ENCODE results near the gene CDC40.
"Not testable (repeated sequence)": the region's sequence is repeated elsewhere in the genome, so short reads cannot be mapped to it uniquely, and the experiment has no call there.

The CDC40 gene

DNA sequence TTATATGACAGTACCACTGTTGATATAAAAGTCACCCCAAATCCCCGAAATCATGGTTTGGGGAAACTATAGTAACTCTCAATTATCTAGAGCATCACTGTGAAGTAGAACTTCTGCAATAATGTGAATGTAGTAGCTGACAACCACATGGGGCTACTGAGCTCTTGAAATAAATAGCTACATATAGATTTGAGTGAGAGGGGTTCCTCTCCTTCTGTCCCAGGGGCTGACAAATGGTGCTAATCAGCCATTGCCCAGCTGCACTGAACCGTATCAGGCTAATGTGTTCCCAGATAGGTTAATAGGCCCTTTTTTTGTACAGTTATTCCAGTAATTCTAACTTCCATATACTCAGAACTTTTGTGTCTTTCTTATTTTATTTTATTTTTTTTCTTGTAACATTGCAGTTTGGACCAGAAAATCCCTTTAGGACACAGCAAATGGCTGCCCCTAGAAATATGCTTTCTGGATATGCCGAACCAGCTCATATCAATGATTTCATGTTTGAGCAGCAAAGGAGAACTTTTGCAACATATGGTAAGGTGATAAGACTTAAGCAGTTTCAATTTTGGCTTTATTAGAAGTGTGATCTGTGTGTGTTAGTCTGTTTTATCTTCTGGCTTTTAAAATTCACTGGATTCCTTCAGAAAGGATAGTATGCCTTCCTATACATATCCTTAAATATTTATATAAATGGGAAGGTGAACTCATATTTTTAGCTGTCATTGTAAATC is 21.1 kb downstream of the CDC40 start:
- DNase-seq, result no peak

DNA sequence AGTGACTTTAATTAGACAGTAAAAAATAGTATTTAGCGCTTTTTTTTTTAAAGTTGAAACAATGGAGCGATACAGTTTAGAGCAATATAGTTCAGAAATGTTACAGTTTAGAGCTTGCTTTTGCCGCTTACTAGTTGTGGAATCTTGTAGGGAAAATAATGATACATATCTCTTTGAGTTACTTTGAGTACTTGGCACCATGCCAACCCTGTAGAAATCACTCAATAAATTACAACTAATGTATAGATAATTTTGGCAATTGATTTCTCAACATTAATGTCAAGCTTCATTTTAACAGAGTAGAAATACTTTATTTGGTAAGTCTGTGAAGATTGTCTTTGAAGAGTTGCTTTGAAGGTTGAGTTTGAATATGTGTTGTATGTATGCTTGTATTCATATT is 27.4 kb downstream of the CDC40 start:
- DNase-seq, result no peak

DNA sequence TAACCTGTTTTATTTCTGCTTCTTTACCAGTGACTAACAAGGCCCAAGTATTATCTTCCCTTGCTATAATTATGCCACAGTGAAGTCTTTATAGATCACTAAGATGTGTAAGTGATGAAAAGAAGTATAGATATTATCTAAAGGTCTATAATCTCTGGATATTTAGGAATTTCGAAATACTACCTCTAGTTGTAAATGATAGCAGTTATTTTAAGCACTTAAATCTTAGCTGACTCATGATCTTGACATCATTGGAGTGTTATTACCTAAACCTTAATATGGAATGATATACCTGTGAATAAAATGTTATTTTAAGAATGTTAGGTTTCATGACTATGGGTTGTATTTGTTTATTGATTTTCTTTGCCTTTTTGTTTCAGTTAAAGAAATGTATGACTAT is 31.5 kb downstream of the CDC40 start:
- DNase-seq, result no peak

DNA sequence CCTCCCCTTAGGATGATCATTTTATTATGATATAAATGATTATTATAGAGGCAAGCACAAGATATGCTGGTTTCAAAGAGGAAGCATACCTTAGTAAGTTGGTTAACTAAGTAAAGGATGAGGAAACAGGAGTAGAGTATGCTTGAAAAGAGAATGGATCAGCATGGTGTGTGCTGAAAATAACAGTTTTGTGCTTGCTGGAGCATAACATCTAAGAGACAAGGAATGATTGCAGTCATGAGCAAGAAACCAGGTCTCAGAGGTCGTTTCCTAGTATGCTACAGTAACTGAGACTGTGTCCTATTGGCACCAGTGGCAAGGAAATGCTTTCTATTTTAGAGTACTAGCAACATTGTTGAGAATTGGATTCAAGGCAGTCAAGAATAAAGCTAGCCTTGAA is 34.1 kb downstream of the CDC40 start:
- no peak for DNase-seq

DNA sequence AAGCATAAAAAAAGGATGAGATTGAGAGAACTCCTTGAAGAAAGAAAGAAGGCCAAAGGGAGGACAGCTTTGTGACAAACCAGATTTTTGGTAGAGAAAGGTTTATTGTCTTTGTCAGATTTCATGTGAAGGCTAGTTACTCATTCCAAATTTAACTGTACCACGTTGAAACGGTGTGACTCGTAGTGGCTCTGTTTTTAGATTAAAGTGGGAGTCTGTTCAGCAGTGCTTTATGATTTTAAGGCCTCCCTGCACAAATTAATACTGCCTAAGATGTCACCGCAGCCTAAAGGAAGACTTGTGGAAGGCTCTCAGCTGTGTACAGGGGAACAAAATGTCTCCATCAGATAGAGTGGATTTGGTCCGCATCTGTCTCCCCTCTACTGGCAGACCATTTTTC is 35.9 kb downstream of the CDC40 start:
- DNase-seq, result no peak

DNA sequence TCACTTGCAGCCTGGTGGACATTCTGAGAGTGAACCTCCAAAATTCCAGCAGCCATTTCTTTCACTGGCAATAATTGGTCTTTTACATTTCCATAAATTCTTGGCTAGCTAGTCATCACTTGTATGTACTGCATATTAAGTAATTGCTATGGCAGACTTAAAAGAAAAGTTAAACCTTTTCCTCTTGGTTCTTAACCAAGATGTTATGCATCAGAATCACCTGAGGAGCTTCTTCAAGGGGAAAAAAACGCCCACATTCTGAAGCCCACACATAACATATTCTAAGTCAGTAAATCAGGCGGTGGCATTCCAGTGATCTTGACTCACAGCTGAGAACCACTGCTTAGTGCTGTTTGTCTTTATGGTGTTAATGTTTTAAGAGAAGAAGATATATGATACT is 37.0 kb downstream of the CDC40 start:
- DNase-seq, result no peak

DNA sequence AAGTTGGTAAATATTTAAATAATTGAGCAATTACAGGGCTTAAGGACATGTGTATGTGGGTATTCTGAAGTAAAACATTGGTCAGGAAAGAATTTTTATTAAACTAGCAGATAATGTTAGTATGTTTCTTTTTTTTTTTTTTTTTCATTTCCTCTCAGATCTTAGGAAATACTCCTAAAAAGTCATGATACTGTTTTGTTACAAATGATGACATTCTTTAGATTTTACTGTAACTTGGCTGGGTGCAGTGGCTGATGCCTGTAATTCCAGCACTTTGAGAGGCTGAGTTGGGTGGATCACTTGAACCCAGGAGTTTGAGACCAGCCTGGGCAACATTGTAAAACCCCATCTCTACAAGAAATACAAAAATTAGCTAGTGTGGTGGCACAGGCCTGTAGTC is 41.5 kb downstream of the CDC40 start:
- DNase-seq, result no peak

DNA sequence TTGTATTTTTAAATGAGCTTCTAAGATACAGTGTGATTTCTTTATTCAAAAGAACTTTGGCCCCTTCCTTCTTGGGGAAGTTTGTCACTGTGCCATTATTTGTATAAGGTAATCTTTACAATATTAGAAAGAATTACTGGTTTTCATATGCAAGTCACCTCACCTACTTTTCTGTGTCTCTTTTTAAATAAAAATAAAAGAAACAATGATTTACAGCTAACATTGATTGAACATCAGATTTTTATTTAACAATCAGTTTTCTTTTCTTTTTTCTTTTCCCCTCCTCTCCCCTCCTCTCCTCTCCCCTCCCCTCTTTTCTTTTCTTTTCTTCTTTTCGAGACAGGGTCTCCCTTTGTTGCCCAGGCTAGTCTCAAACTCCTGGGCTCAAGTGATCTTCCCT is 46.0 kb downstream of the CDC40 start:
- no peak for DNase-seq

DNA sequence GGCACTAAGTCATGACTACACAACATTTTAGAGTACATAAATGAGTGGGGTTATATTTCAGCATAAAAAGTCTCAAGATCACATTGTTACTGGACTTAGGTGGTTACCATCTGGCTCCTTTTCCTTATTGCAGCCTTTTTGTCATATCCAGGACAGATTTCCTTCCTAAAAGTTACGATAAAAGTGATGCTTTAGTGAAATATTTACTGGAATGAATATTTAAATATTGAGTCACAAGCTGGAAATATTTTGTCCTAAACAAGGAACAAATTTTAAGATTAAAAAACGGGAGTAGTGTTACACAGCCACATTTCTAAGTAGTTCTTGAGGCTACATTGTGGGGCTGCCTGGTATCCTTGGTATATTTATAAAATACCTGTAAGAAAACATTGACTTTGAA is 52.2 kb downstream of the CDC40 start:
- DNase-seq, result no peak

DNA sequence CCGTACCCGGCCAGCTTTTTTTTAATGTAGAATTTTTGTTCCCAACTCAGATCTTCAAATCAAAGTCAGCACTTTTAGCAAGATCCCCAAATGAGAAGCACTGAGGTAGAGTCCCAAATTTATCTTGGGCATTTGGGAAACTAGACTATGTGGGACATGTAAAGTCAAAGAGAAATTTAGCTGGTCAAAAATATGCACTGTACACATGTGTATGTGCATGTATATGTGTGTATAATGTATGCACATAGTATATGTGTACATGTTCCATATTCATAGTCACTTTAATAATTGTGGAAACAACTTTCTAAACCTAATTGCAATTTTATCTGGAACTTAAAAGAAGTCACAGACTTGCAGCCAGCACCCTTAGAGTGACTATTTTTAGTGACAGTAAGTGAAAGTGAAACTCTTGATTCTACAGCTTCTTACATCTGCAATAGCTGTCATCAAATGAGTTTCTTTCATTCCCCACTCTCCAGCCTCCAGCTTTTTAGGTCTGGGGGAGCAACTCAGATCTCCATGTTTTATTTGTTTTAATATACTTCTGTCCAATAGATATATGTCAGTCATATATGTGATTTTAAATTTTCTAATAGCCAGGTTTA is 53.6 kb downstream of the CDC40 start:
- DNase-seq, result no peak

DNA sequence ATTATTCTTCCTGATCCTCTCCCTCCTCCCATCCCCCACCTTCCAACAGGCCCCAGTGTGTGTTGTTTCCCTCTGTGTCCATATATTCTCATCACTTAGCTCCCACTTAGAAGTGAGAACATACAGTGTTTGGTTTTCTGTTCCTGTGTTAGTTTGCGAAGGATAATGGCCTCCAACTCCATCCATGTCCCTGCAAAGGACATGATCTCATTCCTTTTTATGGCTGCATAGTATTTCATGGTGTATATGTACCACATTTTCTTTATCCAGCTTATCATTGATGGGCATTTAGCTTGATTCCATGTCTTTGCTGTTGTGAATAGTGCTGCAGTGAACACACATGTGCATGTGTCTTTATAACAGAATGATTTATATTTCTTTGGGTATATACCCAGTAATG is 55.8 kb downstream of the CDC40 start:
- DNase-seq, result not testable (repeated sequence)

DNA sequence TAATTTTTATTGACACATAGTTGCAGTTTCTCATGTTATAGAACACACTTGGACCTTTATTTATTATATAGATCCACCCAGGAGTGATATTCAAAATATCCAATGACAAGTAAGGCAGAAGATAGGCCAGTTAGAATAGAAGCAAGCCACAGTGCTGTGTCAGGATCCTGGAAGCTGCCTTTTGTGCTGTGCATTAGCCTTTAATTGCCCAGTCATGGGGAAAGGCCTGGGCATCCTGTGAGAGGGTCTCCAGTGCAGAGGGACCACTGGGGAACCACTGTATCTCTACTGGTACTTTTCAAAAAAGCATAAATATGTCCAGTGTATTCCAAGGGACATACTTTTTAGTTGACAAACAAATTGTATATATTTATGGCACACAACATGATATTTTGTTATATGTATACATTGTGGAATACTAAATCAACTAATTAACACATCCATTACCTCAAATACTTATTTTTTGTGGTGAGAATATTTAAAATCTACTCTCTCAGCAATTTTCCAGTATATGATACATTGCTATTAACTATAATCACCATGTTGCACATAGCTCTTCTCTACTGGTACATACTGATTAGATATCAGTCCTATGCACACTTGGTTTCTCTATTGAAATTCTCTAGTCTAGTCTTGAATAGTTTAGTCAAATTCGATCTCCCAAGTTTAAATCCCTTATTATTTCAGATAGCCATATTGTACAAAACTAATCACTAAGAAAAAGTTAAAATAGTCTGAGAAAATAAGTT is 59.5 kb downstream of the CDC40 start:
- no peak for DNase-seq

DNA sequence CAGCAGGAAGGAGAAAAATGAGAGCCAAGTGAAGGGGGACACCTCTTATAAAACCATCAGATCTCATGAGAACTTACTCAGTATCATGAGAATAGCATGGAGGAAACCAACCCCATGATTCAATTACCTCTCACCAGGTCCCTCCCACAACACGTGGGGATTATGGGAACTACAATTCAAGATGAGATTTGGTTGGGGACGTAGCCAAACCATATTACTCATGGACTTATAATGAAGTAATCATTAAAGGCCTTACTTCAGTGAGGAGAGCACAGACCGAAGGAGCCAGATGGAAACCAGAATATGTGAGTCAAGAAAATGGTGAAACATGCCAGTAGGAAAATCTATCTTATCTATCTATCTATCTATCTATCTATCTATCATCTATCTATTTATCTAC is 64.4 kb downstream of the CDC40 start:
- DNase-seq, result not testable (repeated sequence)

DNA sequence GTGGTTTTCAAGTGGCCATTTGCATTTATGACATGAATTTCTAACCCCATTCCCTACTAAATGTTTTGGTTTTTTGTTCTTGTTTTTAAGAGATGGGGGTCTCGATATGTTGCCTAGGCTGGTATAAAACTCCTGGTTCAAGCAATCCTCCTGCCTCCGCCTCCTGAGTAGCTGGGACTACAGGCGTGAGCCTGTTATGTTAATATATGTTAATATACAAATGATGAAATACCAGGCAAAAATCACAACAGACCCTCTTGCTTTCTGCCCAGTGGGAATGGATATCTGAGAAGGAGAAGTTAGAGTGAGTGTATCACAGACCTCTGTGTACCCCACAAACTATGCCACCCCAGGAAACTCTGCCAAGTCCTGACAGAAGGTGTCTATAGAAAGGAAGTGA is 66.2 kb downstream of the CDC40 start:
- no peak for DNase-seq

DNA sequence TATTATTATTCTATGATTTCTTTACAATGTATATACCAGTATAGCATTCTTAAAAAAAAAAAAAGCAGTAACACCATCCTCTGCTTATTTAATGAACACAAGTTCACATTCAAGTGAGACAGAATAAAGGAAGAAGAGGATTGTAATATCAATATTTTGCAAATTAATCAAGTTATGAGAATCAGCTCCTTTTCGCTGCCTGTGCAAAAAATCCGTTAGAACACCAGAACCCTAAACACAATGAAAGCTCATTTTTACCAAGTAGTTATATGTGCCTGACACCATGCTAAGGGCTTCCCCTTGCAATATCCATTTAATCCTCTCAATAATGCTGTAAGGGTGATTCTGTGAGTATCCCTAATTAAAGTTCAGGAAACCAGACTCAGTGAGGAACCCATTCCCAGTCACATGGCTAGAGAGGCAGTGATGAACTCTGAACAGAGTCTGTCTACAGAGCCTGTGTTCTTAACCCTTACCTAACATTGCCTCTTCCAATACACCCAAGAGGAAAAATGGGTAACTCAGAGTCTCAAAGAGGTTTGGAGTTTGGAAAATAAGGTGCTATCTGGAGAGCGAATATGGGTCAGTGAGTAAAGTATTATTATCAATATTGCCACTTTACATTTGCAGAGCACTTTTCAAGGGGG is 66.8 kb downstream of the CDC40 start:
- DNase-seq, result no peak

DNA sequence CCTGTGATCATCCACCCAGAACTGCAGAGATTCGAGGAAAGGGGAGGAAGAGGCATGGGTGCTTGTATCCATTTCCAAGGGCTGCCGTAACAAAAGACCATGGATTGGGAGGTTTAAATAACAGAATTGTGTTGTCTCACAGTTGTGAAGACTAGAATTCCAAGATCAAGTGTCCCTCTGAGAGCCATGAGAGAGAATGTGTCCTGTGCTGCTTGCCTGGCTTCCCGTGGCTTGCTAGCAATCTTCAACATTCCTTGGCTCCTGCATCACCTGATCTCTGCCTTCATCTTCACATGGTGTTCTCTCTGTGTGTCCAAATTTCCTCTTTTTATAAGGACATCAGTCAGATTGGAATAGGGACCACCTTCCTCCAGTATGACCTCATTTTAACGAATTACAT is 69.8 kb downstream of the CDC40 start:
- DNase-seq, result no peak

DNA sequence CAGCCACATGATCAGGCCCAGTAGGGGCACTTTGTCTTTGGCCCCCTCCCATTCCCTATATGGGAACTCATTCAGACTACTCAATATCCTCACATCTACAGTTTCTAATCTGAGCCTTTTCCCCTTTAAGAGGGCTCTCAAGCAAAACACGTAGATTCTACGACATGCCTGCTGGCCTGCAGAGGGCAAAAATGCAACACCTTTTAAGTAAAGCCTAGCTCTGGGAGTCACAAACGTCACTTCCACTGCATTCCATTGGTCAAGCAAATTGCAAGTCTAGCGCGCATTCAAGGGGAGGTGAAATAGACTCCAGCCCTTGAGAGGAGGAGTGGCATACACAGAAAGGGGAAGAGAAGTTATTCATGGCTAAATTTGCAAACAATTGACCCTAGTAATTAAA is 70.6 kb downstream of the CDC40 start:
- no peak for DNase-seq

DNA sequence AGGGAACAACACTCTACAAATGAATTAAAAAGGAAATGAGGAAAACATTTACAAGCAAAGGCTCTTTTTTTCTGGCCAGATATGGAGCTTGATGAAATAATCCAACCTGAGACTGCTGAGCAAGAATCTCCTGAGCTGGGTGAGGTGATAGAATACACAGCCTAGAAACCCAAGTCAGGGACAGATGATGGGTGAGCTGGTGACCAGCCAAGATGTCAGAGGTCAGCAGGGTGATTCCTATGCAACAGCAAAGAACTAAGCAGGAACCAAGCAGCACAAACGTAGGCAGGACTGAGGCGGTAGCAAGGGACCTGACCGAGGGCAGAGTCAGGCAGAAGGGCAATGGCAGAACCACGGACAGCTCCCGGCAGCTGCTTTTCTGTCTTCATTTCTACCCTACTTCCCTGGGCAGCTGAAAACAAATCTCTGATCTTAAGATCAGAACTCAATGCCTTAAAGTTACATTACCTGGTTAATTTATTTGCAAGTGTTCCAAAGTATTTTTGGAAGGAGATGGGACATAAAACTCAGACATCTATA is 75.1 kb downstream of the CDC40 start:
- DNase-seq, result no peak

DNA sequence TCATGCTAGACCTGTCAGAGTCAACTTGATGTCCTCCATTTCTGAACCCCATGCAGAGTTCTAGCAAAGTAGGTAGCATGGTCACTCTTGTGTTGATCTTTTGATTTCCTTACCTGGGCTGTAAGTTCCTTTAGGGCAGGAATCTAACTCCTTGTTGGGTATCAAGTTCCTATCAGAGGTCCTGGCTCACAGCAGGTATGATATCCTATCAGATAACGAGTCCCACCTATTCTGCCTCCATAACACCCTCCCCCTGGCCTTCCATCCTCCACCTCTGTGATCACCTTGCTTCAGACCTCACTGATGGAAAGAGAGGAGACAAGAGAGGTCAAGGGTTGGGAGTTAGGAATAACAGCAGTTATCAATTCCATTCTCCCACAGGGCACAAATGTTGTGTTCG is 76.1 kb downstream of the CDC40 start:
- DNase-seq, result no peak

DNA sequence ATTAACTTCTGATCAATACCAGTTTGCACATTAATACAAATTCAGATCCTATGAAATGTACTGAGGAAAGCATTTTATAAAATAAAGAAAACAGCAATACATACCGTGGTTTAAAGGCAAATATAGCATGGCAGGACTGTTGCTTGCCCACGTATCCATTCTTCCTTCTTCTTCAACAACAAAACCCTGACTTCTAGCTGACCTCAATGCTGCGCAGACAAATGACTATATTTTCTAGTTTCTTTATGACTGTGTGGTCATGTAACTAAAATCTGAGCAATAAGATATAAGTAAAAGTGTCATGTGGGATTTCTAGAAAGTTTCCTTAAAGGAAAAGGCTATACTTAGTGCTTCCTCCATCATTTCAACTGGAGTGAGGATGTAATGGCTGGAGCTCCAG is 85.0 kb downstream of the CDC40 start:
- no peak for DNase-seq

DNA sequence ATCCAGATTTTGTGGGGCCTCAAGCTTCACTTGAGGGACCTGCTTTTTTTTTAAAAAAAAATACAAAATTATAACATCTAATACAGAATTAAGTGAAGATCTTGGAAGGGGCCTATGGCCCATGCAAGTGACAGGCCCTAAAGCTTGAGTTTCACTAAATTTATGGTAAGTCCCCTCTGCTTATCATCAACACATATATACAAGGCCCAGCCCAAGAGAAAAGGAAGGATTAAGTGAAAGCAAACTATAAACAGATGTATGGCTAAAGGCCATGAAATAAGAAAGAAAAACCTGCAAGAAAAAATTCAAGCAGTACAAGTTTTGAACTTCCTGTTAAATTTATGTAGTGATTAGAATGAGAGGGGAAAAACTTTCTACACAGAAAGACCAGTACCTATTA is 86.8 kb downstream of the CDC40 start:
- DNase-seq, result no peak

DNA sequence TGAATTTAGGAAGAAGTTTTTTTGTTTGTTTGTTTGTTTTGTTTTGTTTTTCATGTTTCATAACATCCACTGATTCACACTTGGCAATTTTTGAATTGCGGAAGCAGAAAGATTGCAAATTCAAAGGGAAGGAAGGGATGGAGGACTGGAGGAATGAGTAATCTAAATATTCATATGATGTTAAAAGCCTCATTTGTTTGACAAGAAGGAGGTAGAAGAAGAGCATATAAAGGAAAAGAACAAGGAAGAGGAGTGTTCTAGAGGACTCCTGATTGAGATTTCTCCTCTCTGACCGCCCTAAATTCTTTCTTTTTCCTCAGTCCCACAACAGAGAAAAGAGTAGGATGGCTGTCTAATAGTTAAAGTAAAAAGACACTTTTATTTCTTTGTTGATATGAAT is 89.4 kb downstream of the CDC40 start:
- DNase-seq, result no peak

DNA sequence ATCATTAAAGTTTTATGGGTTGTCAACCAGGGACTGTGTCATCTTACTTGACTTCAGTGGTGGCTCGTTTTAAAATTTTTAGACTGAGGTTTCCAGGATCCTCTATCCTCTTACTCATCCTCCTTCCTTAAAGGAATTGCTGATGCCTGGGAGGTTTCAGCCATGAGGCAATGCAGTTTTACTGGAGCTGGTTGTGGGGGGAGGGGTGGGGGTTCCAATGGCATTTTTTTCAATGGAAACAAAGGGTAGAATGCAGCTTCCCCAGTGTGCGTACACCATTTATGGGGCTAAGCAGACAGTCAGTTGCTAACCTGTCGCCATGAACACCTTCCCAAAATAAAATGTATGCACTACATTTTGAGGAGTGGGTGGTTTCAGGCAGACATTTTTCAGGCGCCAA is 89.9 kb downstream of the CDC40 start:
- no peak for DNase-seq

DNA sequence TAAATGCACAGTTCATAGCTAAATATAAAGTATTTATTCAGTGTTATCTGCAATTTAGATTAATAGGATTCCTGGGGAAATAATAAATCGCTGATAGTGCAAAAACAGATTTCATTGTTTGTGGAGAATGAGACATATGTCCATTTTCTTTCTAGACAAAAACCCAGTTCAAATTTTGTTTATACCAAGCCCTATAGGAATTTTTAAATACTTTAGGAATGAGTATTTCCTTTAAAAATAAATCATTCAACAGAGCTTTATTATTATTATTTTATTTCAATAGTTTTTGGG is 91.5 kb downstream of the CDC40 start:
- DNase-seq, result no peak
